ENCODE measurements around the gene PKIG. TPM values are rescaled to one million over a fixed set of nuclear protein-coding genes. Genes with fewer than 3 reads are reported as not detected.

The PKIG gene
- total RNA-seq, 4 donors from 2014 or later: 67.1 to 250 (median 145) TPM

- Histone ChIP-seq H3K4me1 (peaks cover 0 to 6% of the 10 kb centered on the region in 2 donors), H3K27ac (no peak overlapping the region), H3K27me3 (no peaks in the 10 kb centered on the region), H3K9me3 (no peaks in the 10 kb centered on the region), H3K4me3 (no peak overlapping the region), H3K36me3 (no peaks in the 10 kb centered on the region)
- intact Hi-C loops (cut with DNase I; ENCODE audit: low total_unique reads): no loop called here
- no peak for DNase-seq
- no peak for TF ChIP-seq POLR2A (IDR thresholded peaks at IDR 0.05)
- TF ChIP-seq, protein P1, sequence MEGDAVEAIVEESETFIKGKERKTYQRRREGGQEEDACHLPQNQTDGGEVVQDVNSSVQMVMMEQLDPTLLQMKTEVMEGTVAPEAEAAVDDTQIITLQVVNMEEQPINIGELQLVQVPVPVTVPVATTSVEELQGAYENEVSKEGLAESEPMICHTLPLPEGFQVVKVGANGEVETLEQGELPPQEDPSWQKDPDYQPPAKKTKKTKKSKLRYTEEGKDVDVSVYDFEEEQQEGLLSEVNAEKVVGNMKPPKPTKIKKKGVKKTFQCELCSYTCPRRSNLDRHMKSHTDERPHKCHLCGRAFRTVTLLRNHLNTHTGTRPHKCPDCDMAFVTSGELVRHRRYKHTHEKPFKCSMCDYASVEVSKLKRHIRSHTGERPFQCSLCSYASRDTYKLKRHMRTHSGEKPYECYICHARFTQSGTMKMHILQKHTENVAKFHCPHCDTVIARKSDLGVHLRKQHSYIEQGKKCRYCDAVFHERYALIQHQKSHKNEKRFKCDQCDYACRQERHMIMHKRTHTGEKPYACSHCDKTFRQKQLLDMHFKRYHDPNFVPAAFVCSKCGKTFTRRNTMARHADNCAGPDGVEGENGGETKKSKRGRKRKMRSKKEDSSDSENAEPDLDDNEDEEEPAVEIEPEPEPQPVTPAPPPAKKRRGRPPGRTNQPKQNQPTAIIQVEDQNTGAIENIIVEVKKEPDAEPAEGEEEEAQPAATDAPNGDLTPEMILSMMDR (IDR thresholded peaks at IDR 0.05): no peak
These were observed 66.7 kb downstream of the PKIG start for GRCh38 chr20:44649126-44649525.

- TF ChIP-seq POLR2A (IDR thresholded peaks at IDR 0.05): no peak
- TF ChIP-seq, protein P1 (IDR thresholded peaks at IDR 0.05): no peak
- Histone ChIP-seq H3K4me1 (peaks cover 0 to 6% of the 10 kb centered on the region in 2 donors), H3K27me3 (no peaks in the 10 kb centered on the region), H3K36me3 (no peaks in the 10 kb centered on the region), H3K9me3 (no peaks in the 10 kb centered on the region), H3K27ac (no peak overlapping the region), H3K4me3 (no peak overlapping the region)
- intact Hi-C loops (cut with DNase I; ENCODE audit: low total_unique reads): no loop called here
- no peak for DNase-seq
These were observed 67.6 kb downstream of the PKIG start for GRCh38 chr20:44649976-44650375.

DNA sequence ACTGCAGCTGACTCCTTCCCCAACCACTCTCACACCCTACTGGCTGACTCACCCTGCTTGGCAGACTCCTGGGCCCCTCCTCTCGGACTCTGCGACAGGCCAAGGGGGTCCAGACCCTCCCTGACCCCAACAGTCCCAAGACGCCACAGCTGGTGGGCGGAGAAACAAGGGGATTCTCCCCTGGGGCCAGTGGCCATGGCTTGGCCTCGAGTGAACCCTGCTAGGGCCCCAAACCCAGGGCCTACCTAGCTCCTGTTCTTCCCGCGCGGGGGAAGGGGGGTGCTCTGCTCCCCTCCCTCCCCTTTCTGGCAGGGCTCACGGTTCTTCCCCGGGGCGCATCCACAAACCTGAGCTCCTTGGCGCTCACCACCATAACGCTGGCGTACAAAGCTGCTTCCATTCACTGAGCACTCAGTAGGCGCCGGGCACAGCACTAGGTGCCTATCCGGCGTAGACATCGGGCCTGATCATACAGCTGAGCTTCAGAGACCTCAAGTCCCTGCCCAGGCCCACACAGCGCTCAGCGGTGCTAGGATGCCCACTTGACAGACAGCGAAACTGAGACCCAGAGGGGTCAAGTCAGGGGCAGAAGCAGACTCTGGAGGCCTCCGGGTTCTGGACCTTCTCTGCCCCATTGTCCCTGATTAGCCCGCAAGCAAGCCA is 68.5 kb downstream of the PKIG start:
- intact Hi-C loops (cut with DNase I; ENCODE audit: low total_unique reads): no loop called here
- no peaks in the 10 kb centered on the region for H3K36me3 ChIP-seq
- no peak for TF ChIP-seq POLR2A (IDR thresholded peaks at IDR 0.05)
- TF ChIP-seq, protein P1 (IDR thresholded peaks at IDR 0.05): no peak
- DNase-seq: peak in 1 of 2 donors; percentile 38
- H3K27ac ChIP-seq: peak overlapping the region; percentile 81 to 83
- H3K4me3 ChIP-seq: peak overlapping the region; percentile 76 to 77
- H3K9me3 ChIP-seq: no peaks in the 10 kb centered on the region
- H3K4me1 ChIP-seq: peaks cover 0 to 6% of the 10 kb centered on the region in 2 donors
- no peaks in the 10 kb centered on the region for H3K27me3 ChIP-seq

GRCh38 chr20:44651434-44651683 is 69.0 kb downstream of the PKIG start:
- Histone ChIP-seq H3K4me3 (peak overlapping the region; percentile 76 to 77), H3K27me3 (no peaks in the 10 kb centered on the region), H3K9me3 (no peaks in the 10 kb centered on the region), H3K36me3 (no peaks in the 10 kb centered on the region), H3K27ac (peak overlapping the region; percentile 81 to 83), H3K4me1 (peaks cover 0 to 6% of the 10 kb centered on the region in 2 donors)
- peak in 1 of 2 donors; percentile 40 for TF ChIP-seq POLR2A (IDR thresholded peaks at IDR 0.05)
- TF ChIP-seq, protein P1 (IDR thresholded peaks at IDR 0.05): no peak
- intact Hi-C loops (cut with DNase I; ENCODE audit: low total_unique reads): no loop called here
- no peak for DNase-seq

DNA sequence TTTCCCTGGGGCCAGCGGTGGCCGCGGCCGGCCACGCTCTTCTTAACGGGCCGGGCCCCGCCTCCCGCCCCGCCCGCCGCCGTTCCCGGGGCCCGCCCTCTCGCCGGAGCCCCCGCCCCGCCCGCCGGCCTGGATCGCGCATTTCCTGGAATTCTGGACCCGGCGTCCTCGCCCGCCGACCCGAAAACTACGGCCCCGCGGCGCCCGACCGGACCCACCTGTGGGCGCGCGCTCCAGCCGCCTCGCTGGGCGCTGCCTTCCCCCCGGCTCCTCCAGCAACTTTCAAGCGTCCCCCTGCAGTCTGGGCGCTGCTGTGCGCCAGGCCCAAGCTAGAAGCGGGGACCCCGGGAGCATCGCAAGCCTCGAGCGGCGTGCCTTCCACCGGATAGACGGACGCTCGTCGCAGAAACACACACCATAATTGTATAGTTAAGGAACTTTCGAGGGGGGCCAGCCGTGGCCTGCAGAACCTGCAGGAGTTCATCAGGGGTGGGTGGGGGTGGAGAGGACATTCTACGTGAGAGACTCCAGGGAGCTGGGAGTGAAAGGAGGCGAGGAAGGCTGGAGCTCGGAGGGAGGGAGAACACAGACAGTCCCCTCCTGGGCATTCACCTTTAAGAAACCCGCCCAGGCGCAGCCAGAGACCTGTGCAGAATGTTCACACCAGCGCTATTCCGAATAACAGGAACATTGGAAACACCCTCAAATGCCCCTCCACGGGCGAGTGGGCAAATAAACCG is 69.5 kb downstream of the PKIG start, which contains the start of gene ADA:
TSS of gene ADA (minus strand) at position 16 of the 740 bp plus-strand sequence. CDS start 92 bp downstream, outside the sequence.
- no peaks in the 10 kb centered on the region for H3K27me3 ChIP-seq
- peak; percentile 56 to 67 for DNase-seq
- TF ChIP-seq, protein P1 (IDR thresholded peaks at IDR 0.05): peak in 2 of 4 experiments; percentile 18 to 43
- peak; percentile 15 to 21 for TF ChIP-seq POLR2A (IDR thresholded peaks at IDR 0.05)
- H3K36me3 ChIP-seq: no peaks in the 10 kb centered on the region
- H3K9me3 ChIP-seq: no peaks in the 10 kb centered on the region
- H3K4me1 ChIP-seq: peaks cover 0 to 6% of the 10 kb centered on the region in 2 donors
- peak within 1 kb of the TSS; percentile 81 to 83 for H3K27ac ChIP-seq
- peak within 1 kb of the TSS; percentile 76 to 77 for H3K4me3 ChIP-seq
- intact Hi-C loops (cut with DNase I; ENCODE audit: low total_unique reads): no loop called here
